HK-2 (cell line): ENCODE measurements around the gene NABP2.
A peak's percentile ranks its signal among the peaks of the same experiment; 100 is the strongest.

Experiments
- DNase-seq: peaks from one replicate; pipeline ENCODE4 v3.0.0-alpha.2; 2018; ENCODE audit not compliant: unreplicated experiment

Gene NABP2

DNA sequence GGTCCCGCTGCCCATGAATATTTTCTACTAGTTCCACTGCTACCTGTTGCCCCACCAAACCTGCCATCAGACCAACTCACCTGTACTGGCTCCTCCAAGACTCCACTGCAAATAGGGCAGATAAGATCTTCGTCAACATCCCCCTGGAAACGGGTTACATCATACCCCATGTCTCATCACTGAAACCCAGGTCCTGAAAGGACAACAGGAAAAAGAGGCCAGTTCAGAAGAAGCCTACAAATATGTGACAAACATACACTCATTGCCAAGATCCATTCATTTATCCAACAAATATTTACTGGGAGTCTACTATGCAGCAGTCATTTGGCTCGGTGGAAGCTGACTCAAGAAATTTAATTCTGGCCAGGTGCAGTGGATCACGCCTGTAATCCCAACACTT lies 10.3 kb upstream of the NABP2 start:
- no peak for DNase-seq

DNA sequence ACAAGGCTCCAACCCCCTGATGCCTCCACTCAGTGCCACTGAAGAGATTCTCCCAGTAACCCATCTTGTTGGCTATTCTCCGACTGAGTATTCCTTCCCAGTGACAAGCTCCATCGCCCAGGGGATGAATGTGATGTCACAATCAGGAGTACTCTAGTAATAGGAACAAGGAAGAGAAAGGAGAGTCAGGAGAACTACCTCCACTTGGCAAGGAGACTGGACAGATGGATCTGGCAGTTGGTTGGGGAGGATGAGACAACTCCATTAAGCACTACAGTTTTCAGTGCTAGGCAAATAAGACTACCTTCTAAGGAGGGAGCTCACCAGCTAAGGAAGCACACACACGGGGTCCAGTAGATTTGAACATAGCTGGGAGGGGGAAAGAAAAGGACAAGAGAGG lies 7.7 kb upstream of the NABP2 start:
- DNase-seq = no peak

DNA sequence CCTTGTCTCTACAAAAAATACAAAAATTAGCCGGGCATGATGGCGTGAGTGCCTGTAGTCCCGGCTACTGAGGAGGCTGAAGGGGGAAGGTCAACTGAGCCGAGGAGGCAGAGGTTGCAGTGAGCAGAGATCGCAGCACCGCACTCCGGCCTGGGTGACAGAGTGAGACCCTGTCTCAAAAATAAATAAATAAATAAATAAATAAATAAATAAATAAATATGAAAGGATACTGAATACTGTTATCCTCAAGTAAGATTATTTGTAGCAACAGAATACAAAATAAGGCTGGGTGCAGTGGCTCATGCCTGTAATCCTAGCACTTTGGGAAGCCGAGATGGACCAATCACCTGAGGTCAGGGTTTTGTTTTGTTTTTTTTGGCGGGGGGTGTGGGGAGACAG lies 4.3 kb upstream of the NABP2 start:
- no peak for DNase-seq

DNA sequence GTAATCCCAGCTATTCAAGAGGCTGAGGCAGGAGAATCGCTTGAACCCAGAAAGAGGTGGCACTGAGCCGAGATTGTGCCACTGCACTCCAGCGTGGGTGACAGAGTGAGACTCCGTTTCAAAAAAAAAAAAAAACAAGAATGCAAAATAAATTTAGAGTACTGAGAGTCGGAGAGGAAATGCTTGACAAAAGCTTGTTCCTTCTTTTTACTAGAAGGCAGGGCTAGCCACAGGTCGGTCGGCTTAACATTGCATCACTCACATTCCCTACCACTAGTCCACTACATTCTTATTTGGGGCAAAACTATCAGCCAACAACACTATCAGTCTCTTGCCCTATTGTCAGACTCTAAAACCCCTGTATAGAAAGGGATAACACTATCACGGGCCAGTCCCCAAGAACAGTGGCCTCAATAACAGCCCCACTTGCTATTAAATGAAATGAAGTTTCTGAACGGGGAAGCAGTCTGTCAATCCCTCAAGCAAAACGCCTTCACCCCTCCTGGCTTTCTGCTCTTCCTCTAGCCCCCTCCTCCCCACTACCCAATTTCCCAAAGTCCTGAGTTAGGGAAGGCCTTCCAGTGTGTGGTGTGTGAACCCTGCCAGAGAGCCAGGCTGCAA lies 3.4 kb upstream of the NABP2 start:
- no peak for DNase-seq

DNA sequence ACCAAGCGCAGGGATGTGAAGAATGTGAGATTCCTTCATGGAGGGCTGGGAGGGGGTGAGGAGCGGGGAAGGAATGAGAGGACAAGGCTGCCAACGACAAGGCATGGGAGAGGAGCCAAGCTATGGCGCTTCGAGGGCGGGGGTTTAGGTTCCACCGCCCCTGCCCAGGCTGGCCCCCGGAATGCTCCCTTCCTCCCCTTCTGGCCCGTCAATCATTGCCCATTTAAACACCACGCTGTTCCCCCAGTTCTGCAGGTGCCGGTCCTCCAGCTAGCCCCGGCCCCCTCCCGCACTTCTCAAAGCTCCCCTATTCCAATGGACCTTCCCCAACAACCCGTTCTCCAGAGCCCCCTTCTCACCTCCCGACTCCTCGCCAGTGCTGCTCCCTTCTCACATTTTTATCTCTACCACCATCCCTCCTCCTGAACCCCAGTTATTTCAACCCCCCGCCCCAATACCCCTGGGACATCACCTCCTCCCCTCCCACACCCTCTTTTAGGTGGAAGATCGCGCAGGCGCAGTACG lies 2.8 kb upstream of the NABP2 start:
- peak; percentile 58 for DNase-seq

DNA sequence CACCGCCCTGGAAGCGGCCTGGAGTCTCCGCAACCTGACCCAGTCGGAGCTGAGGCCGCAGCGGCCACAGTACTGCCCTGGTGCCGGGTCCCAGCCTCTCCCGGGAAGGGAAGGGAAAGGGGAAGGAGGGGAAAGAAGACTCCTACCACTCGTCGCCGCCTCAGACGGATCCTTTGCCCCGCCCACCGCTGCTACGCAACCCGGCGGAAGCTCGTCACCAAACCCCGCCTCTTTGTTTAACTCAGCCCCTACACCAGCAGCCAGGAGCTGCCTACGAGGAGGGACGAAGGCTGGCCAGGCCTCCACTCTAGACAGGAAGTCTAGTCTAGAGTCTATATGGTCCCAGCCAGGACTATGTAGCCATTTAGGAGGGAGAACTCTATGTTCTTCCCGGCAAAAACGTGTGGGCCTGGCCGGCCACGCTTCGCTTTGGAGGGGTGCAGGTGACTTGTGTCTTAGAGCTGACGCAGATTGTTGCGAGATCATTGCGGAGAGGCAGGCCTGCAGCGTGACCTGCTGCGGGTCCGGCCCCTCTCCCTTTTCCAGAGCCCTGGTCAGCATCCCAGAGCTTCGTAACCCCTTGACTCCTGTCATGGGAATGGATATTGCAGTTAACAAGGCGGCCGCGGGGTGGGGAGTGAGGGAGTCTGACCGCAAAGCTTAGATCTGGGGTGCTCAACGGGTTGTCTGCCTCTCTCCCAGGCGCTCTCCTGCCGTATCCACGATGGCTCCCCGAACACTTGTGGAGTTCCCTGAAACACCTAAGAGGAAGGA lies 2.2 kb upstream of the NABP2 start, which contains the start of gene RNF41:
TSS of gene RNF41 (minus strand) at position 166 of the 774 bp plus-strand sequence. CDS start 7,875 bp downstream, outside the sequence.
- DNase-seq = peak; percentile 97

DNA sequence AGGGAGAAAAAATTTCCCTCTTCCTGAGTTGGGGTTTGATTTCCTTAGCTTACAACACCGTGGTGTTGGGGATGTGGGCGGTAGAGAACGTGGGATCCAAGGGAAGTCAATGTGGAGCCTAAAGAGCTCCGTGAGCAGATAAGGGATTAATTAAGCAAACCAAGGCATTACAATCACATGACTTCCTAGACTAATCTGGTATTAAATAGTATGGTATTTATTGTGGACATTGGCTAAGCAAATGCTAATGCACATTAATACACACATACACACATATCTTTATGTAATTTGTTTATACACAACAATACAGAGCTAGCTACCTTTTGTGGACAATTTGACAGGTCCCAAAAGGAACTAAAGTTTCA lies 1.6 kb upstream of the NABP2 start:
- no peak for DNase-seq

DNA sequence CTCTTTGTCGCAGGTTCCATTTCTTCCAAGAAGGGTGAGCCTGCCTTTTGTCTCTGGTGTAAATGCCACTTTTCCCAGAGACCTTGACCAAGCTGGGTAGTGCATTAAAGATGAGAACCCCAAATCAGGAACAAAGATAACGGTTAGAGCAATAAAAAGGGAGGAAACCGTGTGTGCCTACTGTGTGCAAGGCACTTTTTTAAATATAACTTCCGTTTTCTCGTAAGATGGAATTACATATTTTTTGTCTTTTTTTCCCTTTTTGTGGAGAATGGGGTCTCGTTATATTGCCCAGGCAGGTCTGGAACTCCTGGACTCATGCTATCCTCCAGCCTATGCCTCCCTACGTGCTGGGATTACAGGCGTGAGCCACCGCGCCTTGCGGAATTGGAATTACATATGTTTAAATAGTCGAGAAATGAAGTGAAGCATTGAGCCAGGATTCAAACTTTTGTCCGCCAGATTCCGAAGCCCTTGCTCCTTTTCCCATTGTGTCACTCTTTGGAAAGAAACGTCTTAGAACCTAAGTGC lies 506 bp upstream of the NABP2 start:
- DNase-seq = no peak

DNA sequence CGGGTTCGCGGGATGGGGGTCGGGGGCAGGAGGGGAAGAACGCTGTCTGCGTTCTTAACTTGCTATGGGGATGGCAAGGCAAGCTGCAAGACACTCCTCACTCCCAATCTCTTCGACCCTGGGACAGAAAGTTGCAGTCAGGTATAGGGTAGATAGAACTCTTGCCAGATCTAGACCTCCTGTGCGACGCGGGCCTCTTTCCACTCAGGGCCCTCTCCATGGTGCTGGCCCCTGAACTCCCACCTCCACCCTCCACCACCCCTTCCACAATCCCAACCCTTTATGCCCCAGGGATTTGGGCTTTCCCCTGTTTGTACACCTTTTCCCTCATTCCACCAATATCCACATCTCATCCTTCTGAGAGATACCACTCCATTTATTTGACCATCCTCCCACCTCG lies 812 bp downstream of the NABP2 start:
- DNase-seq = no peak

DNA sequence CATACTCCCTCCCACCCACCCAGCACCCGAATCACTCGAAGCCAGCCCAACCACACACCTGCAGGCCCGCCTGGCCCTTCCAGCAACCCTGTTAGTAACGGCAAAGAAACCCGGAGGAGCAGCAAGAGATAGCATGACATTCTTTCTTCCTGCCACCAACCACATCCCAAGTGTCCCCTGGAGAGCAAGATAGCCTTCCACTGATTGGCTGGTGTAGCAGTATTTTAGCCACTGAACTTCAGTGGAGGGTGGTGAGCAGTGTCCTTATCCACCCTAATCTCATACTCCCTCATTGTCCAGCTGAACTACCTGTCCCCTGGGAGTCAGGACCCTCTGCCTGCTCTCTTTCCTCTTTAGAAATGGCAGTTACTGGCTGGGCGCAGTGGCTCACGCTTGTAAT lies 4.9 kb downstream of the NABP2 start:
- DNase-seq = no peak

DNA sequence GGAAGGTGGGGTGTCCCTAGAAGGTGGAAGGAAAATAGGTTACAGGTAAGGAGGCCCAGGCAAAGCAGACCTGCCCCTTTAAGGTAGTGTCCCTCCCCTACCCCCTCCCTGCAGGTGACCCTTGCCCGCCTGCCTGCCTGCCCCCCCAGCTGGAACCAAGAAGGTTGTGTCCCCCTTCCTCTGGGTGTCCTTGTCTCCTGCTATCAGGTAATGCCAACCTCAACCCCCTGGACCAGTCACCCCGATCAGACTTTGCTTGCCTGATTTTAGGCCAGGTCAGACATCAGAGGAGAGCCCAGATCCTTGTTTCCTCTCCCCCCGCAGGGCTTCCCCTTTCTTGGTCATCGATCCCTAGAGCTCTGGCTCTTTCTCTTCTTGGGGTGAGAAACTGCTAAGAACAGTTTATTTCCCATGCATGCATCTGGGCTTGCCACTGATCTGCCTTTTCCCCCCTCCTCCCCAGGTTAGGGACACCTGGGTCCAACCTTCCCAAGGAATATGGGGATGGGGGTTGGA lies 5.8 kb downstream of the NABP2 start, which contains the start of gene SLC39A5:
TSS of gene SLC39A5 (plus strand) at position 136 of the 516 bp plus-strand sequence. CDS start 1,224 bp downstream, outside the sequence.
- DNase-seq = no peak

DNA sequence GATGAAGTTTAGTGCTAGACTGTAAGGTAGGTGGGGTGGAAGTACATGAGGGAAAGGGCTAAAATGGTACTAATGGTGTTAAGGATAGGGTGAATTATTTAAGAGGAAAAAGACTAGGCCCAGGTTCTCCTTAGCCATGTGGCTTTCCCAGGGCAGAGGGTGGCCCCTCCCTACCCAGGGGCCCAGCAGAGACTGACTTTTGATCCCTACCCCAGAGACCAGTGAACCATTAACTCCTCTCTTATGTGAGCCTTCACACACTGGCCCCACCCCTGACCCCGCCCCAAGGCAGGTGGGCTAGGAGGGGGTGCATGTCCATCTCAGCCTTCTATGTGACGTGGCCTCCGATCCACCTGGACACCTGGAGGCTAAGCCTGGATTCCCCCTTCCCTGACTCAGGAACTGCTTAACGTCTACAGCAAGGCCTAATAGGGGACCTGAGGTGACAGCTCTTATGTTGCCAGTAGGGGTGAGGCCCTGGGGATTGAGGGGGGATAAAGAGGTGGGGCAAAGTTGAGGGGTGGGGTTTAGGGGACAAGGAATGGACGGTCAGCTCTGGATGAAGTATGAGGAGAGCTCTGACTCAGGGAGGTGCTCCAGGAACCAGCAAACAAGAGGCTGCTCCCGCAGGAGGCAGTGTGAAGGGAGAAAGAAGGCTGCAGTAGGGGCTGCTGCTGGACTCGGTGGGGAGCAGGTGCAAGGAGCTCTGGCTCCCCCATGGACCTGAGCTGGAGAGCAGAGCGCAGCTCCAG lies 6.5 kb downstream of the NABP2 start:
- DNase-seq = no peak

DNA sequence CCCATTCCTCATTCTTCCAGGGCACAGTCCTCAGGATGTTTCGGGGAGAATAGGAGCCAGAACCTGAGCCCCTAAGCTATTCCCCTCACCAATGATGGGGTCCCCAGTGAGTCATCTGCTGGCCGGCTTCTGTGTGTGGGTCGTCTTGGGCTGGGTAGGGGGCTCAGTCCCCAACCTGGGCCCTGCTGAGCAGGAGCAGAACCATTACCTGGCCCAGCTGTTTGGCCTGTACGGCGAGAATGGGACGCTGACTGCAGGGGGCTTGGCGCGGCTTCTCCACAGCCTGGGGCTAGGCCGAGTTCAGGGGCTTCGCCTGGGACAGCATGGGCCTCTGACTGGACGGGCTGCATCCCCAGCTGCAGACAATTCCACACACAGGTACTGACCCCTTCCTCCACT lies 7.0 kb downstream of the NABP2 start:
- DNase-seq = no peak

DNA sequence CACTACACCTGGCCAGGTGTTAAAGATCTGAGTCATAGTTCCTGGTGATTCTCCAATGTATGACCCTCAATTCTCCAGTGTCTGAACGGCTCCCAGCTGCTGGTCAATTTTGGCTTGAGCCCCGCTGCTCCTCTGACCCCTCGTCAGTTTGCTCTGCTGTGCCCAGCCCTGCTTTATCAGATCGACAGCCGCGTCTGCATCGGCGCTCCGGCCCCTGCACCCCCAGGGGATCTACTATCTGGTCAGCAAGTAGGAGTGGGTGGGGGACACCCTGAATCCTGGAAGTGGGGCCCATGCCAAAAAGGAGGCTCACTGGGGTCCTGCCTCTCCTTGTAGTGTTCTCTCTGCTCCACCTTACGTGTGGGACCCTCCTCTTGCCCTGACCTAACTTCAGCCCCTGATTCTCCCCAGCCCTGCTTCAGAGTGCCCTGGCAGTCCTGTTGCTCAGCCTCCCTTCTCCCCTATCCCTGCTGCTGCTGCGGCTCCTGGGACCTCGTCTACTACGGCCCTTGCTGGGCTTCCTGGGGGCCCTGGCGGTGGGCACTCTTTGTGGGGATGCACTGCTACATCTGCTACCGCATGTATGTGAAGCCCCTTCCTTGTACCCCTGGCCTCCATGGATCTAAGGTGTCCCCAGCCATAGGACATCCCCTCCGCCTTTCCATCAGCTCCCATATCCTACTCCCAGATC lies 10.7 kb downstream of the NABP2 start:
- no peak for DNase-seq

DNA sequence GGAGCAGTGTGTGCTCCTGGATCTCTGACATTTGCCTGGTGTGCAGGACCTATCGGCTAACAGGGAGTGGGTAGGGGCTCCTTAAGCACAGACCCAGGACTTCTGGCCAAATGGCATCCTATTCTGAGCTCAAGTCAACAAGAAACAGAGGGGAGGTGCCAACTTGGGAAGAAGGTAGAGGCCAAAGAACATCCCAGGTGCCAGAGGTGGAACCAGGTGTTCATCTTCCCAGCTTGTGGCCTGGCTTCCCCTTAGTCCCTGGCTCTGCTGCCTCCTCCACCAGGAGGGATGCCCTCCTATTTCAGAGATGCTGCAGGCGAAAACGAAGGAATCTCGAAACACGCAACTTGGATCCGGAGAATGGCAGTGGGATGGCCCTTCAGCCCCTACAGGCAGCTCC lies 11.9 kb downstream of the NABP2 start:
- no peak for DNase-seq

DNA sequence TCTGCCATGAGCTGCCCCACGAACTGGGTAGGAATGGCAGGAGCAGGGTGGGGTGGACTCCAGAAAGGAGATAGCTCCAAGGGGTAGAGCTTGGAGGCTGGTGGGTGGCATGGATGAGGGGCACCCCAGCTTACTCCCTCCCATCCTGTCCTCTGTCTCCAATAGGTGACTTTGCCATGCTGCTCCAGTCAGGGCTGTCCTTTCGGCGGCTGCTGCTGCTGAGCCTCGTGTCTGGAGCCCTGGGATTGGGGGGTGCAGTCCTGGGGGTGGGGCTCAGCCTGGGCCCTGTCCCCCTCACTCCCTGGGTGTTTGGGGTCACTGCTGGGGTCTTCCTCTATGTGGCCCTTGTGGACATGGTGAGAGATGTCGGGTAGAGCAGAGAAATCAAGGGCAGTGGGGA lies 12.8 kb downstream of the NABP2 start:
- no peak for DNase-seq

DNA sequence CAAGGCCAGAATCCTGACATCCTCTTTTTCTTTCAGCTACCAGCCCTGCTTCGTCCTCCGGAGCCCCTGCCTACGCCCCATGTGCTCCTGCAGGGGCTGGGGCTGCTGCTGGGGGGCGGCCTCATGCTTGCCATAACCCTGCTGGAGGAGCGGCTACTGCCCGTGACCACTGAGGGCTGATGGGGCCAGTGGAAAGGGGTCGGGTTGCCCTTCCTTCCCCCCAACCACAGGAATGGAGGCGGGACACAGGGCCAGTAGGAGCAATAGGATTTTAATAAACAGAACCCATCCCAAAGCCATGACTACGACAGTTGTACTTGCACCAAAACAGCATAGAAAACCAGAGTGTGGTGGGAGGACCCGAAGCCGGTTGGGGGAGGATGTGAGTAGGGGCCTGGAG lies 13.4 kb downstream of the NABP2 start:
- no peak for DNase-seq

DNA sequence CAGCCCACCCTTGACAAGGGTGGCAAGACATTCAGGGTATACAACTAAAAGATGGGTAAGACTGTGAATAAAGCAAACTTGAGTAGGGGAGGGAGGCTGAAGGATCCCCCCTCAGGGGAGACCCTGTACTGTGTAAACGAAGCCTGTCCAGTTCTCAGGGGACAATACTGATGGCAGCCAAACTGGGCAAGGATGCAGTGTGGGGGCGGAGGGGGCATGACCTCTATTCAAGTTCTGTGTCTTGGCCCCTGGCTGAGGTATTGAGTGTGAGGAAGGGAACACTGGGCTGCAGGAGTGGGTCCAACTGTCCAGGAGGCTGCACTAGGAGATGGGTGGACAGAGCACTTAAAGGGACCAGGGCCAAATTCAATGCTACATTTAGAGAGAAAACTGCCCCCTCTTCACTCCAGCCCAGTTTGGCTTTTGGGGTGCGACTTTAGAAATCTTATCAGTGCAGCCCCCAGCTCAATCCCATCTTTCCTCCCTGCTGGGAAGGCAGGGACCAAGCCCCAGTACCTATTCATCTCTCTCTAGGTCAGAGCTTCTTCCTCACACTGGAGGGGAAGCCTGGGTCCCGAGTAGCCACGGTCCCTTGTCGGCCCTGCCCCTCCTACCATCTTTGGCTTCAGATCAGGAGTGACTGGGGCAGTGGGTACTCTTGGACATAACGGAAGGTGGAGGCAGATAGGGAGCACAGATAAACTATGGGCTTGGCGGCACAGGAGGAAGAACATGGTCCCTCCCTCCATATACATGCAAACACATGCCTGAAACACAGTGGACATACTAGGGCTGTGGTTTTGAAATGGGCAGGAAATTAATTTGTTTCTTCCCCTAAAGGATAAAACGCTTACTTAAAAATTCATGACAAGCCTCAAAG lies 17.5 kb downstream of the NABP2 start:
- DNase-seq = no peak

DNA sequence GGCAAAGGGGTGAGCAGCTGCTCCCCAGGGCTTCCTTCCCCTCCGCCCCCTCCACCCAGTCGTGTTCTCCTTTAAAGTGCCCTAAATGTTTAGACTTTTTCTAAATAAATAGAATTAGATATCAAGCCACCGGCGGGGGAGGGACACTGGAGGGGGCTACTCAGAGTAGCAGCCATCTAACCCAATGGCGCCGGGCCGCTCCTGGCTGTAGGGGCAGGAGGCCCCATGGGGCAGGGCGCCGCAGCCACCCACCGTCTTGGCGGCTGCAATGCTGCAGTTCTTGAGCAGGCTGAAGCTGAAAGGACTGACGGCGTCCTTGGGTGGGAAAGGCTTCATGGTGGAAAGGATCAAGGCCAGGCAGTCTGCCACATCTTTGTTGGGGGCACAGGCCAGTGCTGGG lies 18.8 kb downstream of the NABP2 start:
- DNase-seq = no peak

DNA sequence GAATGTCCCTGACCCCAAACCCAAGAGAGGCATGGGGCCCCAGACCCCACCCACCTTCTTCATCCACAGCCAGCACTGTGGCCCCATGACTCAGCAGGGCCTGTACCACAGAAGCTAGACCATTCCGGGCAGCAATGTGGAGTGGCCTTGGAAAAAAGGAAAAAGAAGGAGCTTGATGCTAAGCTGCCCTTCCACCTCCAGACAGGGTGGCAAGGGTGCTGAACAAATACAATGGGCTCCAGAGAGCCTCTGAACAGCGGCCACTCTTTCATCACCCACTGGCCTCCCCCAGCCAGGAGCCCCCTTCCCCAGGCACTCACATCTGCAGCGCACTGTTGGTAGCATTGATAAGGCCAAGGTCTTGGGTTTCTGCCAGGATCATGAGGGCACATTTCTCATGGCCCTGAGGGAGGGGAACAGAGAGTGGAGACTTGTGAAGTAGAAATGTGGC lies 19.6 kb downstream of the NABP2 start:
- no peak for DNase-seq
